GM15510 (cell line): ENCODE measurements around the gene DOCK10.
A peak's percentile ranks its signal among the peaks of the same experiment; 100 is the strongest.

Experiments used
- POLR2A ChIP-seq: IDR thresholded peaks from 3 replicates; pipeline ENCODE4 v1.6.1; 2011; ENCODE audit warnings: borderline replicate concordance; ENCODE audit not compliant: insufficient read length; ENCODE audit errors: extremely low read depth

DOCK10 gene

DNA sequence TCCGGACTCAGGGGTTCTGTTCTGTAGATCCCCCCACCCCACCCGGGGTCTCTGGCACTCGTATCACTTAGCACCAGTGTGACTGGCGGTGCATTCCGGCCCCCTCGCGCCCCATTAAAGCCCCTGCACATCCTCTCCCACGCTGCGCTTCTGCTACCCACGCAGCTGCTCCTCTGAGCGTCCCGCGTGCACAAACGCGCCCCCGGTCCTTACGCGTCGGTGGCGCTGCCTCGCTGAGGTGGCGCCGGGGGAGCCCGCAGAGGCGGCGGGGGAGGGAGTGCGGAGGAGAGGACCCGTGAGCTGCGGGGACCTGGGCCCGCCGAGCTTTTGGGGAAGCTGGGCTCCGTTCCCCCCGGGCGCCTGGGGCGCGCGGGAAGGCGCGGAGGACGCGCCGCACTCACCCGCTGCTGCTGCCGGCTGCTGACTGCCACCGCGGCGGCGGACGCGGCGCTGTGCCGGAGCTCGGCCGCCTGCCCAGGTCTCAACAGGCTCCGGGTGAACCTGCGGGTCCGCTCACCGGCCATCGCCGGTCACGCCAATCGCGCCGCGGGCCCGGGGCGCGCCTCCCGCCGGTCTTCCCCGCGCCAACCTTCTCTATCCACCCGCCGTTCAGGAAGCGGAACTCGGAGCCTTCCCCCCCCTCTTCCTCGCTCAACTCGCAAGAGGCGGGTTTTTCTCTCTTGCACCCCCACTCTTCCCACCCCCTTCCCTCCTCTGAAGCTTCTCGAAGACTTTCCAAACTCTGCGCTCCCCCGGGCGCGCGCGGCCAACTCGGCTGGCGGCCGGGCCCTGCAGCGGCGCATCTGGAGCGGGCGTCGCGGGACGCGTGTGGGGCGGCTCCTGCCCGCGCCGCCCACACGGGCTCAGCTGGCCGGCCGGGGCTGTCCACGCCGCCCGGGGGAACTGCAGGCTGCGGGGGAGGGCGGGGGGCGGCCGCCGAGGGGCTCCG lies at the start of gene DOCK10:
DOCK10 (minus strand) TSS at position 618 of the 949 bp plus-strand sequence; CDS start at position 524, 94 bp downstream.
- TF ChIP-seq POLR2A = peak; percentile 35

DNA sequence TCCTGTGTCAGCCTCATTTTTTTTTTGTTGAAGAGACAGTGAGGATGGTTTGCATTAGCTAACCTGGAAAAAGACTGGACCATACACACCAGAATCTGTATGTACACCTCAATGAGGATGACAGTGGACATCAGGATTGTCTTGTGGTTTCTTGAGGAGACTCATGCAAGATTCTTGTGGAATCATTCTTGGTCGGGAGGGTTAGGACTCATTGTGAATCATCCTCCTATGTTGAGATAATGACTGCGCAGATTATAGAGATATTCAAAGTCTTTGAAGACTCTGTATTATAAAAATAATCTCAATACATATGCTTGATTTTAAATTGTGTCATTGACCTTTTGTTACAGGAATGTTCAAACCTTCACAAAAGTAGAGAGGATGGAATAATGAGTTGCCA lies 49.1 kb upstream of the DOCK10 start:
- no peak for TF ChIP-seq POLR2A

DNA sequence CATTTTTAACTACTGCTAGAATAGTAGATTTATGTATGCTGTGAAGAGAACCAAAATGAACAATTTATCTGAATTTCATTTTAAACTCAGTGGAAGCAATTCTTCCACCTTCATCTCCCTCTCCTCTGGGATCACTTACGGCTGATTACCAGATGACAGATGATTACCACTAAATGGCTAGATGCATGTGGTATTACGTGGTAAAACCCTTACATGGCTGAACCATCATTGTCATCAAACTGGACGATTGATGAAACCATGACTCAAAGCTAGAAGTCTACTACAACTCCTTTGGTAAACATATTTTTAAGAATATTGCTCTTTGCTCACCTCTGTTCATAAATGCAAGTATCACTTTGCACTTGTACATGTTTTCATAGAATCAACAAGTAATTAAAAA lies 48.5 kb upstream of the DOCK10 start:
- no peak for TF ChIP-seq POLR2A

DNA sequence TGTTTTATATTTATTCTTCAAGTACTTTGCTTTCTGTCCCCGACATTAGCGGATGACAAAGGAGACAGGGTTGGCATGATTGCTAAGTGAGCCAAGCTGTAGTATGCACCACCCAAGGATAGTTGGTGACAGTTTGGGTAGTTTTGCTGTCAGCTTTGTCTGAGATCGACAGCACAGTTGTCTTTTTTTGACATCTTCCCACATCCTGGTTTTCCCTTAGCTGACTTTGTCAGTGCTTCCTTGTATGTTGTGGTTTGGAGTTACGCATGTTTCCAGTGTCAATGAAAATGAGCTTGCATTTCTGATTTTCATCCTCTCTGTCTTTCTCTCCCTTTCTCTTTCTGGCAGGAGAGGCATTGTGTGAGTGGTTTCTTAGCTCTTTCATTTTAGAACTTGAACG lies 44.6 kb upstream of the DOCK10 start:
- TF ChIP-seq POLR2A = no peak

DNA sequence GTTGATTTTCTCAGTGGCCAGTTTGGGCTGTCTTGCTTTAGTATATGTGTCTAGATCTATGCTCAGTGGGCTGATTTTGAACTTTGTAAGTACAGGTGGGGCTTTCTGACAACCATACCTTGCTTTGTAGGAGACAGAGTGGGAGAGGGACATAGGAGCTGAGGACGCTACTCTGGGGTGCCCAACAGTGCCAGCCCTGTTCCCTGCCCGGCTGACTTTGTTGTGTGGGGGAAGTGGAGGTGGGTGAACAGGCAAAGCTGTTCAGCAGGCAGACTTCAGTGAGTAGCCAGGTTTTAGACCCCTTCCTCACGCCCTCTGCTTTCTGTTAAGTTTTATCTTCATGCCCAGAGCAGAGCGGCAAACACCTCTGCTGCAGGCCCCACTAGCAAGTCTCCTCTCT lies 44.2 kb upstream of the DOCK10 start:
- no peak for TF ChIP-seq POLR2A

DNA sequence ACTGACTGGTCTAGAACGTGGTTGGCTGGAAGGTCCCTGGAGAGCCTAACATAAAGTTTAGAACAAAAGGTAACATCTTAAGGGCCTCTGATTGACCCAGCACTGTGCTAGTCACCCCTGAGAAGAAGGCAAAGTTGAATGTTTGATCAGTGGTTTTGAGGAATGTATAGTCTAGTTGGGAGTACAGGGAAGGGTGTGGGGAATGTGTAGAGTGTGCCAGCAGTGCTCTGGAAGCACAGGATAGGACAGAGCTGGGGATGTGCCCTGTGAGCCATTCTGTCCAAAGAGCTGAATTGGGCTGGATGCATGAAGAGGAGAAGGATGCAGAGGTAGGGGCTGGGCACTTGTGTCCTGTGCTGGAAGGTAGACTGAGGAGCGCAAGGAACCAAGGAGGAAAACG lies 41.0 kb upstream of the DOCK10 start:
- TF ChIP-seq POLR2A = no peak

- TF ChIP-seq POLR2A = no peak
Observed at GRCh38 chr2:225076125-225076524, 33.9 kb upstream of the DOCK10 start.

GRCh38 chr2:225074919-225075681 lies 32.8 kb upstream of the DOCK10 start:
- no peak for TF ChIP-seq POLR2A

DNA sequence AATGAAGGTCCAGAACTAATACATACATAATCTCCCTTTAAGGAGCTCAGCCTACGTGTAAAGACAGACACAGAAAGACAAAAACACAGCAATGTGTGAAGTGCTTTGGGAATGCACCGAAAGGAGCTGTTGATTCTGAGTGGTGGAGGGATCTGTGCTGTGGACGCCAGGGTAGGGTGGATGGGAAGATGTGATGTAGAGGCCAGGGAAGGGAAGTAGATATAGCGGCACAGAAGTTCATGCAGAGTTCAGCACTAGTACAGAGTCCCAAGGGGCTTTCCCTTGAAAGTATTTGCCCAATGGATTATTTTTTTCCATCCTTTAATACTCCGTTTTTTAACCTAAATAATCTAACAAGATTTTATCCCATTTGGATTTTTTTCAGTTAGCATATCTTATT lies 32.1 kb upstream of the DOCK10 start:
- TF ChIP-seq POLR2A = no peak

GRCh38 chr2:225073198-225073597 lies 30.9 kb upstream of the DOCK10 start:
- TF ChIP-seq POLR2A = no peak

DNA sequence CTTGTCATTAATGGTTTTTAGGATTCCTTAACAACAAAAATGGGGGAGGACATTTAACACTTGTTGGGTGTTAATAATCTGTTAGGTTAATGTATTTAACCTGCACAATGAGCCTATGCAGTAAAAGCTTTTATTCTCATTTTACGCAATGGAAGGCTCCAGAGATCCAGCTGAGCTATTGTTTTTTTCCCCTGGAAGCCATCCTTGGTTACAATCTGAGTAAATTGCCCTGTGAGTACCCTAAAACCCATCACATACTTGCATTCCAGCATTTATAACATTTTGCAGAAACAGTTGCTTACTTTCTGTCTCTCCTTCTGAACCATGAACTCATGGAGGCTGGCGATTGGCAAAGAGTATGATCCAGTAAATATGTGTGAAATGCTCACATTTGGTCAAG lies 30.2 kb upstream of the DOCK10 start:
- TF ChIP-seq POLR2A = no peak

GRCh38 chr2:225070811-225071210 lies 28.5 kb upstream of the DOCK10 start:
- no peak for TF ChIP-seq POLR2A

DNA sequence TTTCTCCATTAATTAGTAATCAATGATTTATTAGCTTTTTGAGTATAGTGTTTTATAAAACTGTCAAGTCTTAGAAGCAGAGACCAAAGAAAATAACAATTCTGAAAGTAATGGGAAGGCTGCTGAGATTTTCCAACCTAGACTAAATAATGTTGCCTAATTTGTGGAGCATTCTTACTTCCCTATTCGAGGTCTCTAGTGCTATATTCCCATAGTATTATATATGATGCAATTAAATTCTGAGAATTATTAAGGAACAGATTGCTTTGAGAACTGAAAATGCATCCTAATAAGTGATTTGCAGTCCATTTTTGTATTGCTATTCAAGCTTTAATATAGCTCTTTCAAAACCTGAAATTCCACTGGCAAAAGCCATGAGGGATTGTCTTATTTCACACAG lies 27.7 kb upstream of the DOCK10 start:
- no peak for TF ChIP-seq POLR2A

DNA sequence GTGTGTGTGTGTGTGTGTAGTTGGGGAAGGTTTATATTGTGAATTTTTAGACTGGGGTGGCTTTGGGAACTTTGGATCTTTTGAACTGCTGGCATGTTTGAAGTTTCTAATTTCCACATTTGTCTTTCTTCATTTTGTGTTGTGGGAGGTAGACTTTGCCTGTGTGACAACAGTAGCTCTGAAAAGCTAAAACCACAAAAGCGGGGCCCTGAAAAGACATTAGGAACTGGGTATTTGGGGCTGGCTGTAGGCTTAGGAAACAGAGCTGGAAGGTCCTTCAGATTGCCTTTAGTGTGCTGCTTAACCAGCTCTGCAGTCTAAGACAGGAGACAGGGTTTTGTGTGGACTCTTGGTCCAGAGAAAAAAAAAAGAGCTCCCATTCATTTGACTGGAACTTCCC lies 27.2 kb upstream of the DOCK10 start:
- TF ChIP-seq POLR2A = no peak

- TF ChIP-seq POLR2A = no peak
Observed at GRCh38 chr2:225065882-225066281, 23.6 kb upstream of the DOCK10 start.
